ENCODE results near the gene FBN2.

The FBN2 gene

DNA sequence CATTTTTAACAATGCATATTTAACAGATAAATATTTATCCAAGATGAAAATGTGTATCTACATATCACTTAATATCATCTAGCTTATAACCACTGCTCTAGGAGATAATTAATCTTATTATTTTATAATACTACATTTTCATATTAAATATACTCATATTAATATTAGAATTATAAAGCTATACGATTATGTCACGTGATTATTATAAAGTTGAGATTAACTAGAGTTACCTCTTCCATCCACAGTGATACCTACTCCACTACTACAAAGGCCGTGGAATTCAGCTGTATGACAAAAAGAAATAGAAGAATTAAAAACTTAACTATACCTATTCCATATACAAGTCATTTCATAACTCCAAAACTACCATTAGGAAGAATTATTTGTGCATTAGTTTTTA lies 171.9 kb downstream of the FBN2 start:
- Histone ChIP-seq H2AFZ (ENCODE audit: low read depth) (no peak overlapping the region), H3K4me3 (IDR thresholded peaks at IDR 0.05; ENCODE audit: insufficient read depth, low read depth, low read length) (no peak overlapping the region), H3K79me2 (ENCODE audit: insufficient read depth, low read depth) (no peaks in the 10 kb centered on the region), H3K27ac (no peak overlapping the region), H3K27me3 (ENCODE audit: insufficient read depth, low read depth) (no peaks in the 10 kb centered on the region), H3K4me2 (no peak overlapping the region), H3K9ac (no peak overlapping the region), H3K4me1 (ENCODE audit: low read depth, poor library complexity, severe bottlenecking) (no peaks in the 10 kb centered on the region), H4K20me1 (ENCODE audit: insufficient read depth) (no peaks in the 10 kb centered on the region), H3K36me3 (ENCODE audit: insufficient read depth) (no peaks in the 10 kb centered on the region)
- TF ChIP-seq, protein P1, sequence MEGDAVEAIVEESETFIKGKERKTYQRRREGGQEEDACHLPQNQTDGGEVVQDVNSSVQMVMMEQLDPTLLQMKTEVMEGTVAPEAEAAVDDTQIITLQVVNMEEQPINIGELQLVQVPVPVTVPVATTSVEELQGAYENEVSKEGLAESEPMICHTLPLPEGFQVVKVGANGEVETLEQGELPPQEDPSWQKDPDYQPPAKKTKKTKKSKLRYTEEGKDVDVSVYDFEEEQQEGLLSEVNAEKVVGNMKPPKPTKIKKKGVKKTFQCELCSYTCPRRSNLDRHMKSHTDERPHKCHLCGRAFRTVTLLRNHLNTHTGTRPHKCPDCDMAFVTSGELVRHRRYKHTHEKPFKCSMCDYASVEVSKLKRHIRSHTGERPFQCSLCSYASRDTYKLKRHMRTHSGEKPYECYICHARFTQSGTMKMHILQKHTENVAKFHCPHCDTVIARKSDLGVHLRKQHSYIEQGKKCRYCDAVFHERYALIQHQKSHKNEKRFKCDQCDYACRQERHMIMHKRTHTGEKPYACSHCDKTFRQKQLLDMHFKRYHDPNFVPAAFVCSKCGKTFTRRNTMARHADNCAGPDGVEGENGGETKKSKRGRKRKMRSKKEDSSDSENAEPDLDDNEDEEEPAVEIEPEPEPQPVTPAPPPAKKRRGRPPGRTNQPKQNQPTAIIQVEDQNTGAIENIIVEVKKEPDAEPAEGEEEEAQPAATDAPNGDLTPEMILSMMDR (conservative IDR thresholded peaks at IDR 0.05; ENCODE audit: low read depth, low read length): no peak

DNA sequence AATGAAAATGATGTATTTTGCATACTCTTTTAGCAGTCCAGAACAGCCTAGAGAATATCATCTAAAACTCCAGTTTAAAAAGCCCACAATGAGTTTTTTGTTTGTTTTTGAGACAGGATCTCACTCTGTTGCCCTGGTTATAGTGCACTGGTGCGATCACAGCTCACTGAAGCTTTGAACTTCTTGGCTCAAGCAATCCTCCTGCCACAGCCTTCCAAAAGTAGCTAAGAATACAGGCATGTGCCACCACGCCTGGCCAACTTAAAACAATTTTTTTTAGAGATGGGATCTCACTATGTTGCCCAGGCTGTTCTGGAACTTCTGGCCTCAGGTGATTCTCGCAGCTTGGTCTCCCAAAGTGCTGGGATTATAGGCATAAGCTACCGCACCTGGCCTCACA lies 175.7 kb downstream of the FBN2 start:
- no peaks in the 10 kb centered on the region for H3K4me1 ChIP-seq (ENCODE audit: low read depth, poor library complexity, severe bottlenecking)
- no peaks in the 10 kb centered on the region for H3K27me3 ChIP-seq (ENCODE audit: insufficient read depth, low read depth)
- no peak overlapping the region for H3K4me3 ChIP-seq (IDR thresholded peaks at IDR 0.05; ENCODE audit: insufficient read depth, low read depth, low read length)
- no peaks in the 10 kb centered on the region for H3K36me3 ChIP-seq (ENCODE audit: insufficient read depth)
- TF ChIP-seq, protein P1 (conservative IDR thresholded peaks at IDR 0.05; ENCODE audit: low read depth, low read length): no peak
- no peak overlapping the region for H3K9ac ChIP-seq
- no peak overlapping the region for H3K4me2 ChIP-seq
- no peaks in the 10 kb centered on the region for H3K79me2 ChIP-seq (ENCODE audit: insufficient read depth, low read depth)
- H4K20me1 ChIP-seq (ENCODE audit: insufficient read depth): no peaks in the 10 kb centered on the region
- no peak overlapping the region for H2AFZ ChIP-seq (ENCODE audit: low read depth)
- H3K27ac ChIP-seq: no peak overlapping the region

GRCh38 chr5:128358826-128359225 lies 179.2 kb downstream of the FBN2 start:
- H3K27ac ChIP-seq: no peak overlapping the region
- TF ChIP-seq, protein P1 (conservative IDR thresholded peaks at IDR 0.05; ENCODE audit: low read depth, low read length): no peak
- H3K4me3 ChIP-seq (IDR thresholded peaks at IDR 0.05; ENCODE audit: insufficient read depth, low read depth, low read length): no peak overlapping the region
- H3K36me3 ChIP-seq (ENCODE audit: insufficient read depth): no peaks in the 10 kb centered on the region
- no peaks in the 10 kb centered on the region for H3K79me2 ChIP-seq (ENCODE audit: insufficient read depth, low read depth)
- H3K4me2 ChIP-seq: no peak overlapping the region
- H2AFZ ChIP-seq (ENCODE audit: low read depth): no peak overlapping the region
- no peaks in the 10 kb centered on the region for H3K27me3 ChIP-seq (ENCODE audit: insufficient read depth, low read depth)
- H3K4me1 ChIP-seq (ENCODE audit: low read depth, poor library complexity, severe bottlenecking): no peaks in the 10 kb centered on the region
- no peak overlapping the region for H3K9ac ChIP-seq
- H4K20me1 ChIP-seq (ENCODE audit: insufficient read depth): no peaks in the 10 kb centered on the region

DNA sequence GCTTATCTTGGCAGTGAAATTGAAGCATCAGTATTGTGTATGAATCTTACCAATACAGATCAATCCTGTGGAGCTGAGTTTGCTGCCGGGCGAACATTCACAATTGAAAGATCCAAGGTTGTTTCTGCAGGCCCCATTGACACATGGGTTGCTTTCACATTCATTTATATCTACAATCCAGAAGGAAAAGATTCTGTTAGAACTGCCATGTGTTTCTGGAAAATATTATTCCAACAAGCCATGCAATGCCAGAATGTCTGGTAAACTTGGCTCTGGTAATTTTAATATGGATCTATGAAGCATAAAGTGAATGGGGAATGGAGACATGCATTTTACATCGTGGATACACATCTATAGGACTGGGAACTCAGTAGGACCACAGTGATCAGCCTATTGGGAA lies 180.8 kb downstream of the FBN2 start:
- TF ChIP-seq, protein P1 (conservative IDR thresholded peaks at IDR 0.05; ENCODE audit: low read depth, low read length): no peak
- no peaks in the 10 kb centered on the region for H3K4me1 ChIP-seq (ENCODE audit: low read depth, poor library complexity, severe bottlenecking)
- H3K9ac ChIP-seq: no peak overlapping the region
- H3K79me2 ChIP-seq (ENCODE audit: insufficient read depth, low read depth): no peaks in the 10 kb centered on the region
- H3K27me3 ChIP-seq (ENCODE audit: insufficient read depth, low read depth): no peaks in the 10 kb centered on the region
- H3K4me2 ChIP-seq: no peak overlapping the region
- no peak overlapping the region for H3K4me3 ChIP-seq (IDR thresholded peaks at IDR 0.05; ENCODE audit: insufficient read depth, low read depth, low read length)
- no peaks in the 10 kb centered on the region for H4K20me1 ChIP-seq (ENCODE audit: insufficient read depth)
- H3K36me3 ChIP-seq (ENCODE audit: insufficient read depth): no peaks in the 10 kb centered on the region
- no peak overlapping the region for H2AFZ ChIP-seq (ENCODE audit: low read depth)
- H3K27ac ChIP-seq: no peak overlapping the region
